Neuronal stem cell (in vitro differentiated cells): Measurements from ENCODE around the gene DMXL1.

ENCODE experiments used
- DNase-seq: peaks from one replicate; pipeline ENCODE4 v3.0.0-alpha.2; 2013; ENCODE audit warnings: low spot score
- H2AFZ ChIP-seq: one replicate; pipeline ENCODE4 v1.6.1; 2013; ENCODE audit warnings: mild to moderate bottlenecking, low read length, inconsistent platforms
- H2AK5ac ChIP-seq: 2 replicates; pipeline ENCODE4 v1.6.1; 2013; ENCODE audit warnings: low read depth, mild to moderate bottlenecking, inconsistent platforms, low read length, moderate library complexity, mixed read lengths
- H2BK120ac ChIP-seq: 2 replicates; pipeline ENCODE4 v1.6.1; 2013; ENCODE audit warnings: low read depth, mild to moderate bottlenecking, inconsistent platforms, low read length, moderate library complexity, mixed read lengths
- H2BK12ac ChIP-seq: one replicate; pipeline ENCODE4 v1.6.1; 2013; ENCODE audit warnings: low read length, inconsistent platforms
- H2BK15ac ChIP-seq: 2 replicates; pipeline ENCODE4 v1.6.1; 2013; ENCODE audit warnings: mild to moderate bottlenecking, low read length, inconsistent platforms, mixed read lengths
- H2BK5ac ChIP-seq: one replicate; pipeline ENCODE4 v1.6.1; 2013; ENCODE audit warnings: inconsistent platforms, mild to moderate bottlenecking, low read length, moderate library complexity
- H3K14ac ChIP-seq: one replicate; pipeline ENCODE4 v1.6.1; 2013; ENCODE audit warnings: low read length, inconsistent platforms
- H3K18ac ChIP-seq: 2 replicates; pipeline ENCODE4 v1.6.1; 2013; ENCODE audit warnings: low read length, inconsistent platforms
- H3K23ac ChIP-seq: 2 replicates; pipeline ENCODE4 v1.6.1; 2013; ENCODE audit warnings: low read depth, mild to moderate bottlenecking, mixed read lengths, low read length, inconsistent platforms; ENCODE audit not compliant: poor library complexity
- H3K27ac ChIP-seq: replicated peaks from 3 replicates; pipeline ENCODE4 v1.5.1; 2013; ENCODE audit warnings: low read length, inconsistent platforms
- H3K27me3 ChIP-seq, 3 experiments: 2 replicates each; pipeline ENCODE4 v1.6.1; 2013; ENCODE audit warnings: low read length in 3 of 3, mild to moderate bottlenecking in 2 of 3, inconsistent platforms in 1 of 3, low read depth in 1 of 3, mixed read lengths in 1 of 3, moderate library complexity in 1 of 3; ENCODE audit not compliant: control insufficient read depth in 3 of 3, insufficient read depth in 3 of 3
- H3K36me3 ChIP-seq, 2 donors: replicated peaks in 1 of 2; 2 replicates each; pipeline ENCODE4 v1.6.1; 2013; ENCODE audit warnings: low read length in 2 of 2; ENCODE audit not compliant: control insufficient read depth in 2 of 2, insufficient read depth in 2 of 2
- H3K4ac ChIP-seq: 2 replicates; pipeline ENCODE4 v1.6.1; 2013; ENCODE audit warnings: inconsistent platforms, mild to moderate bottlenecking, low read length, moderate library complexity
- H3K4me1 ChIP-seq, 2 donors: 1 replicate in 1 of 2; 2 replicates in 1 of 2; pipeline ENCODE4 v1.6.1; 2013; ENCODE audit warnings: low read length in 2 of 2, low read depth in 1 of 2; ENCODE audit not compliant: control insufficient read depth in 2 of 2, insufficient read depth in 1 of 2
- H3K4me2 ChIP-seq: one replicate; pipeline ENCODE4 v1.6.1; 2013; ENCODE audit warnings: mild to moderate bottlenecking, low read length, inconsistent platforms; ENCODE audit not compliant: insufficient read depth, poor library complexity, severe bottlenecking
- H3K4me3 ChIP-seq, 2 donors: 2 replicates each; pipeline ENCODE4 v1.5.1; 2013; ENCODE audit warnings: low read length in 2 of 2, mild to moderate bottlenecking in 2 of 2, inconsistent platforms in 1 of 2, moderate library complexity in 1 of 2
- H3K79me1 ChIP-seq: one replicate; pipeline ENCODE4 v1.6.1; 2013; ENCODE audit warnings: low read depth, mild to moderate bottlenecking, inconsistent platforms, low read length, moderate library complexity
- H3K9ac ChIP-seq: one replicate; pipeline ENCODE4 v1.6.1; 2013; ENCODE audit warnings: mild to moderate bottlenecking, low read depth, low read length, inconsistent platforms; ENCODE audit not compliant: poor library complexity
- H3K9me3 ChIP-seq, 2 donors: replicated peaks in 1 of 2; 2 replicates each; pipeline versions ENCODE3 to v1.6.1; 2013; ENCODE audit warnings: low read length in 2 of 2, mild to moderate bottlenecking in 2 of 2, inconsistent platforms in 1 of 2, low read depth in 1 of 2, mixed read lengths in 1 of 2, moderate library complexity in 1 of 2; ENCODE audit not compliant: control insufficient read depth in 2 of 2, insufficient read depth in 1 of 2
- H4K8ac ChIP-seq: one replicate; pipeline ENCODE4 v1.6.1; 2013; ENCODE audit warnings: low read depth, mild to moderate bottlenecking, inconsistent platforms, low read length, moderate library complexity
- H4K91ac ChIP-seq: one replicate; pipeline ENCODE4 v1.6.1; 2013; ENCODE audit warnings: low read length, low read depth, mild to moderate bottlenecking, inconsistent platforms; ENCODE audit not compliant: poor library complexity
- WGBS, 2 donors: extraction: QIAGEN DNeasy Blood & Tissue Kit; methylation state at CpG; one replicate each; pipeline ENCODE4 v1.1.7; 2013; ENCODE audit warnings: missing lambda C conversion rate in 2 of 2, mixed read lengths in 1 of 2; ENCODE audit not compliant: insufficient read length in 2 of 2, insufficient replicate concordance in 1 of 2; ENCODE audit errors: extremely low coverage in 2 of 2; 5-methylcytosine and 5-hydroxymethylcytosine counted together

Gene DMXL1

DNA sequence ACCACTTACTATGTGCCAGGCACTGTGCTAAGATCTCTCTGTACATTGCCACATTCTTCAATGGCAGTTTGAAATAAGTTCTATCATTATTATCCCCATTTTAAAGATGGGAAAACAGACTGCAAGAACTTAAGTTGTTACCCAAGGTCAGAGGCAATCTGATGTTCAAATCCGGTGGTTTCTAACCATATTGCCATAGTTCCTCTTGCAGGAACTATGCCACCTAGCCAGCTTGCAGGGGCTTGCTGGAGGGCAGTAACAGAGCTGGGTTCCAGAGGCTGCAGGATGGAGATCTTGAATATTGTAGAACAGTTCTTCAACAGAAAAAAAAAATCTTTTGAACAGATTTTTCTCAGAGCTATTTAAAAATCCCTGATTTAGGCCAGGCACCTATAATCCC, 213.1 kb downstream of the DMXL1 start:
- no peak overlapping the region for H2BK120ac ChIP-seq
- H2AFZ ChIP-seq, result no peak overlapping the region
- H3K4me2 ChIP-seq, result no peak overlapping the region
- H3K4me1 ChIP-seq, result peaks cover 0 to 2% of the 10 kb centered on the region in 2 donors
- H3K4me3 ChIP-seq, result no peak overlapping the region
- no peak overlapping the region for H2BK12ac ChIP-seq
- H3K4ac ChIP-seq, result no peak overlapping the region
- no peak overlapping the region for H4K8ac ChIP-seq
- H3K27me3 ChIP-seq, result no peaks in the 10 kb centered on the region
- no peak overlapping the region for H3K23ac ChIP-seq
- no peak for DNase-seq
- no peak overlapping the region for H2BK5ac ChIP-seq
- H3K79me1 ChIP-seq, result no peaks in the 10 kb centered on the region
- H3K36me3 ChIP-seq, result no peaks in the 10 kb centered on the region
- no peak overlapping the region for H3K27ac ChIP-seq
- no peak overlapping the region for H3K18ac ChIP-seq
- no peak overlapping the region for H2AK5ac ChIP-seq
- WGBS, 2 donors, result no CpG with 5 or more reads among the region's 1 CpG
- no peaks in the 10 kb centered on the region for H3K9me3 ChIP-seq
- H3K9ac ChIP-seq, result no peak overlapping the region
- H2BK15ac ChIP-seq, result no peak overlapping the region
- H4K91ac ChIP-seq, result no peak overlapping the region
- no peak overlapping the region for H3K14ac ChIP-seq

DNA sequence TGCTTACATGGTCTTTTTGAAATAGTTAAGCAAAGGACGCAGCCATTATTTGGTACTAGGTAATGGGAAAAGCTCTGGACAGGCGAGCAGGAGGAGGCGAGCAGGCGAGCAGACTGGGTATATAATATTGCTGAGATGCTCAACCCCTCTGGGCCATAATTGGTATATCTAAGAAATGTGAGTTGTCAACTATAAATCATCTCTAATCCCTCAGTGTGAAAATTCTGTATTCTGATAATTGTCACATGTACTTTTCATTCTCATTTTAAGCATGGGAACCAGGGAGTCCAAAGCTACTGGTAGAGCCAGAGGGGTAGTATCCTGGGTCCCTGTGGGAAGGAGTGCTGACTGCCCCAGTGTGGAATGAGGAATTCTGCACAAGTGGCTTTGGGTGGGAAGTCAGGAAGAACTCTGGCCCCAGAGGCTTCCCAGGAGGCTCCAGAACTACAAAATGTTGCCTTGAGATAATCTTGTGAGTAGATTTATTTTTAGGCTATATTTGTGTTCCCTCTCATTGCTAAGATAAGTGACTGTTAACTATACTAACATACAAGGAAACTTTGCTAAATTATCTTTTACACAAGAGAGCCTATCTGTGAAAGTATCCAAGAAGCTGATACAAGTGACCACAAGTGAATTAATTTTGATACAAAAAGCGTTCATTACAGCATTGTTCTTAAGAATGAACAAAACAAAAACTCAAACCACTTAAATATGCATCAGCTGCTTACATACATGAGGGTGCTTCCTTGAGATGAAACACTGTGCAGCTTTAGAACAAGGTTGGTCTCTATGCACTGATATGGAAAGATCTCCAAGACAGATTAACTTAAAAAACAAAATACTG, 214.4 kb downstream of the DMXL1 start:
- no peaks in the 10 kb centered on the region for H3K36me3 ChIP-seq
- H3K4me3 ChIP-seq, result no peak overlapping the region
- no peak overlapping the region for H2BK15ac ChIP-seq
- H3K18ac ChIP-seq, result no peak overlapping the region
- H3K79me1 ChIP-seq, result no peaks in the 10 kb centered on the region
- H2BK120ac ChIP-seq, result no peak overlapping the region
- no peak overlapping the region for H3K23ac ChIP-seq
- H3K27ac ChIP-seq, result no peak overlapping the region
- no peaks in the 10 kb centered on the region for H3K27me3 ChIP-seq
- H3K4me2 ChIP-seq, result no peak overlapping the region
- no peak overlapping the region for H2BK12ac ChIP-seq
- H3K14ac ChIP-seq, result no peak overlapping the region
- no peak for DNase-seq
- H3K9me3 ChIP-seq, result no peaks in the 10 kb centered on the region
- no peak overlapping the region for H2AFZ ChIP-seq
- no CpG with 5 or more reads among the region's 5 CpGs for WGBS, 2 donors
- H4K8ac ChIP-seq, result no peak overlapping the region
- no peak overlapping the region for H2BK5ac ChIP-seq
- no peak overlapping the region for H2AK5ac ChIP-seq
- no peak overlapping the region for H3K9ac ChIP-seq
- no peak overlapping the region for H3K4ac ChIP-seq
- peaks cover 0 to 2% of the 10 kb centered on the region in 2 donors for H3K4me1 ChIP-seq
- H4K91ac ChIP-seq, result no peak overlapping the region

DNA sequence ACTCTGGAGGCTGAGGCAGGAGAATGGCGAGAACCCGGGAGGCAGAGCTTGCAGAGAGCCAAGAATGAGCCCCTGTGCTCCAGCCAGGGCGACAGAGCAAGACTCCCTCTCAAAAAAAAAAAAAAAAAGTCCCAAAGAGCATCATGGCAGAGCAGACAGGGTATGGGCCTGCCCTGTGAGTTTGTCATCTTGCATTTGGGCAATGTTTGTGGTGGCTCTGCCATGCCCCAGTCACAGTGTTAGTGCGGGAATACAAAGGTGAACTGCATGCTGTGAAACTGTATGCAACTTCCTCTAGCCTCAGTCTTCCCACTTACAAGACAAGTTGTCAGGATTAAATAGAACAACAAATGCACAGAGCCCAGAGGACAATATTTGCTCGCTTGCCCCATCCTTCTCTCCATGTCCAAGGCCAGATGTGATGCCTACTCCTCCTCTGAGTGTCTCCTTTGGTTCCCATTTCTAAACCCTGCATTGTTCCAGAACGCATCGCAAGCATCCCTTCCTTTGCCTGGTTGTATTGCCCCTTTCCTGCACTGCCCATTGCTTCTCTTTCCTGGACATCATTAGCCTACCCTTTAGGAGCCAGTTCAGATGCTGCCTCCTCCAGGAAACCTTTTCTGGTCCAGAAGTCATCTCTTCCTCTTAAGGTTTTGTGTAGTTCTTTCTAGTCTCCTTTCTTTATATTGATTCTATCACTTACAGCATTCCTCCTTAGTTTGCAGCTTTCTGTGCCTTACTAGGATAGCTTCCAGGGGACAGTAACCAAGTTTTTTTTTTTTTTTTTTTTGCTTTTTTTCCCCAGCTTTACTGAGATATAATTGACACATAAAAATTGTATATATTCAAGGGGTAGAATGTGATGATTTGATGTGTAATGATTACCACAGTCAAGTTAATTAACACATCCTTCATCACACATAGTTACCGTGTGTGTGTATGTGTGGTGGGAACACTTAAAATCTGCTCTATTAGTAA, 215.9 kb downstream of the DMXL1 start:
- no peaks in the 10 kb centered on the region for H3K79me1 ChIP-seq
- no peak overlapping the region for H3K14ac ChIP-seq
- no peak overlapping the region for H2AK5ac ChIP-seq
- no peak overlapping the region for H3K4me3 ChIP-seq
- no peak overlapping the region for H2AFZ ChIP-seq
- H4K8ac ChIP-seq, result no peak overlapping the region
- peaks cover 2 to 3% of the 10 kb centered on the region in 2 donors for H3K4me1 ChIP-seq
- no peak overlapping the region for H3K4me2 ChIP-seq
- DNase-seq, result no peak
- no peak overlapping the region for H3K4ac ChIP-seq
- no peak overlapping the region for H3K18ac ChIP-seq
- H2BK12ac ChIP-seq, result no peak overlapping the region
- no peak overlapping the region for H2BK120ac ChIP-seq
- H2BK5ac ChIP-seq, result no peak overlapping the region
- no peak overlapping the region for H2BK15ac ChIP-seq
- no peak overlapping the region for H3K9ac ChIP-seq
- H3K27me3 ChIP-seq, result no peaks in the 10 kb centered on the region
- H3K9me3 ChIP-seq, result no peaks in the 10 kb centered on the region
- H3K27ac ChIP-seq, result no peak overlapping the region
- H3K23ac ChIP-seq, result no peak overlapping the region
- WGBS, 2 donors, result no CpG with 5 or more reads among the region's 8 CpGs
- no peak overlapping the region for H4K91ac ChIP-seq
- no peaks in the 10 kb centered on the region for H3K36me3 ChIP-seq
